Measurements from ENCODE around the gene CCDC88A. TPM values are rescaled to one million over a fixed set of nuclear protein-coding genes. Genes with fewer than 3 reads are reported as not detected.

The CCDC88A gene
- total and polyA plus RNA-seq, 2 donors (not counting 1 experiment from before 2014, with no cell fraction given): 2.7 to 26.0 TPM

- ATAC-seq (ENCODE audit: low read depth) (no peak), DNase-seq (no peak)
- Histone ChIP-seq H3K4me3 (ENCODE audit: control extremely low read depth in 1 of 5, extremely low read depth in 1 of 5, insufficient read depth in 1 of 5, low read depth in 2 of 5, low read length in 4 of 5) (no peak overlapping the region), H3K9ac (ENCODE audit: low read length) (no peak overlapping the region), H3K27me3 (replicated peaks in 1 of 4; ENCODE audit: control extremely low read depth in 1 of 4, control insufficient read depth in 3 of 4, insufficient read depth in 4 of 4, low read length in 3 of 4) (no peaks in the 10 kb centered on the region), H3K36me3 (replicated peaks in 1 of 2; ENCODE audit: control extremely low read depth in 1 of 2, control insufficient read depth in 1 of 2, extremely low read depth in 1 of 2, insufficient read depth in 2 of 2, low read length in 1 of 2) (no peaks in the 10 kb centered on the region), H3K4me1 (ENCODE audit: control insufficient read depth in 2 of 2, insufficient read depth in 2 of 2, low read length in 2 of 2) (no peaks in the 10 kb centered on the region), H2AFZ (ENCODE audit: insufficient read depth, low read depth, low read length, poor library complexity, severe bottlenecking) (no peak overlapping the region), H3K4me2 (replicated peaks; ENCODE audit: low read depth, low read length, poor library complexity, severe bottlenecking) (no peak overlapping the region), H4K20me1 (ENCODE audit: control insufficient read depth, insufficient read depth, low read length, poor library complexity, severe bottlenecking) (no peaks in the 10 kb centered on the region), H3K79me2 (ENCODE audit: control insufficient read depth, insufficient read depth, low read length) (no peaks in the 10 kb centered on the region), H3K9me3 (ENCODE audit: control extremely low read depth in 1 of 3, control insufficient read depth in 2 of 3, insufficient read depth in 1 of 3, low read length in 2 of 3) (no peaks in the 10 kb centered on the region), H3K27ac (ENCODE audit: low read length in 2 of 2) (no peak overlapping the region)
- POLR2A ChIA-PET: no interaction called here
- H3K4me3 Mint-ChIP-seq: no peak overlapping the region
- CTCF ChIA-PET: no interaction called here
- no peak for TF ChIP-seq EZH2 (IDR thresholded peaks at IDR 0.05; ENCODE audit: borderline replicate concordance, insufficient read depth, low read depth, low read length, poor library complexity, severe bottlenecking)
- TF ChIP-seq, protein P1, sequence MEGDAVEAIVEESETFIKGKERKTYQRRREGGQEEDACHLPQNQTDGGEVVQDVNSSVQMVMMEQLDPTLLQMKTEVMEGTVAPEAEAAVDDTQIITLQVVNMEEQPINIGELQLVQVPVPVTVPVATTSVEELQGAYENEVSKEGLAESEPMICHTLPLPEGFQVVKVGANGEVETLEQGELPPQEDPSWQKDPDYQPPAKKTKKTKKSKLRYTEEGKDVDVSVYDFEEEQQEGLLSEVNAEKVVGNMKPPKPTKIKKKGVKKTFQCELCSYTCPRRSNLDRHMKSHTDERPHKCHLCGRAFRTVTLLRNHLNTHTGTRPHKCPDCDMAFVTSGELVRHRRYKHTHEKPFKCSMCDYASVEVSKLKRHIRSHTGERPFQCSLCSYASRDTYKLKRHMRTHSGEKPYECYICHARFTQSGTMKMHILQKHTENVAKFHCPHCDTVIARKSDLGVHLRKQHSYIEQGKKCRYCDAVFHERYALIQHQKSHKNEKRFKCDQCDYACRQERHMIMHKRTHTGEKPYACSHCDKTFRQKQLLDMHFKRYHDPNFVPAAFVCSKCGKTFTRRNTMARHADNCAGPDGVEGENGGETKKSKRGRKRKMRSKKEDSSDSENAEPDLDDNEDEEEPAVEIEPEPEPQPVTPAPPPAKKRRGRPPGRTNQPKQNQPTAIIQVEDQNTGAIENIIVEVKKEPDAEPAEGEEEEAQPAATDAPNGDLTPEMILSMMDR (IDR thresholded peaks at IDR 0.05): no peak
- no peak overlapping the region for H3K27ac Mint-ChIP-seq
- H3K9me3 Mint-ChIP-seq (ENCODE audit: insufficient read depth): no peaks in the 10 kb centered on the region
- H3K4me1 Mint-ChIP-seq: no peaks in the 10 kb centered on the region
- intact Hi-C loops (cut with micrococcal nuclease): no loop called here
- WGBS (ENCODE audit: insufficient coverage): no CpG with 5 or more reads among the region's 2 CpGs
- H3K27me3 Mint-ChIP-seq: no peaks in the 10 kb centered on the region
Observed at GRCh38 chr2:55400332-55400731, 19.3 kb downstream of the CCDC88A start.

DNA sequence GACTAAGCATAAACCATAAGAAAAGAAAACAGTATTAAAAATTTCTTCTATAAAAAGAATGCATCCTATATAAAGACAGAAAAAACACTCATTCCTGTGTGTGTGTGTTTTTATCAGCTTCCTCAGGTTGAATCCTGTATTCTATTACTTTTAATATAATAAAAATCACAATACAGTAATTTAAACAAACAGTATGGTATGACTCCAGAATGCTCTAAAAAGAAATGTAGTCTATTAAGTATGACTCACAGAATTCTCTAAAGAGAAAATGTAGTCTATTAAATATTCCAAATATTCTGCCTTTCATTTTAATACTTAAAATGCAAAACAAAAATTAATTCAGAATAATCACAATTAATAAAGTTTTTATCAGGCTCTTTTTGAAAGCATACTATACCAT lies 19.8 kb downstream of the CCDC88A start:
- H3K36me3 ChIP-seq (replicated peaks in 1 of 2; ENCODE audit: control extremely low read depth in 1 of 2, control insufficient read depth in 1 of 2, extremely low read depth in 1 of 2, insufficient read depth in 2 of 2, low read length in 1 of 2): no peaks in the 10 kb centered on the region
- Mint-ChIP-seq H3K4me1 (no peaks in the 10 kb centered on the region), H3K27ac (no peak overlapping the region), H3K27me3 (no peaks in the 10 kb centered on the region), H3K9me3 (ENCODE audit: insufficient read depth) (no peaks in the 10 kb centered on the region), H3K4me3 (no peak overlapping the region)
- DNase-seq: no peak
- POLR2A ChIA-PET: no interaction called here
- no peak for ATAC-seq (ENCODE audit: low read depth)
- no peak overlapping the region for H2AFZ ChIP-seq (ENCODE audit: insufficient read depth, low read depth, low read length, poor library complexity, severe bottlenecking)
- no peaks in the 10 kb centered on the region for H3K9me3 ChIP-seq (ENCODE audit: control extremely low read depth in 1 of 3, control insufficient read depth in 2 of 3, insufficient read depth in 1 of 3, low read length in 2 of 3)
- no peaks in the 10 kb centered on the region for H3K27me3 ChIP-seq (replicated peaks in 1 of 4; ENCODE audit: control extremely low read depth in 1 of 4, control insufficient read depth in 3 of 4, insufficient read depth in 4 of 4, low read length in 3 of 4)
- H3K4me2 ChIP-seq (replicated peaks; ENCODE audit: low read depth, low read length, poor library complexity, severe bottlenecking): no peak overlapping the region
- CTCF ChIA-PET: no interaction called here
- no peak overlapping the region for H3K4me3 ChIP-seq (ENCODE audit: control extremely low read depth in 1 of 5, extremely low read depth in 1 of 5, insufficient read depth in 1 of 5, low read depth in 2 of 5, low read length in 4 of 5)
- intact Hi-C loops (cut with micrococcal nuclease): no loop called here
- TF ChIP-seq EZH2 (IDR thresholded peaks at IDR 0.05; ENCODE audit: borderline replicate concordance, insufficient read depth, low read depth, low read length, poor library complexity, severe bottlenecking): no peak
- TF ChIP-seq, protein P1 (IDR thresholded peaks at IDR 0.05): no peak
- H3K79me2 ChIP-seq (ENCODE audit: control insufficient read depth, insufficient read depth, low read length): no peaks in the 10 kb centered on the region
- H4K20me1 ChIP-seq (ENCODE audit: control insufficient read depth, insufficient read depth, low read length, poor library complexity, severe bottlenecking): no peaks in the 10 kb centered on the region
- H3K4me1 ChIP-seq (ENCODE audit: control insufficient read depth in 2 of 2, insufficient read depth in 2 of 2, low read length in 2 of 2): no peaks in the 10 kb centered on the region
- no peak overlapping the region for H3K27ac ChIP-seq (ENCODE audit: low read length in 2 of 2)
- H3K9ac ChIP-seq (ENCODE audit: low read length): no peak overlapping the region

Measured in B cell (primary cell).